HepG2 (cell line): Measurements from ENCODE around the gene ZFYVE28. TPM values are rescaled to one million over a fixed set of nuclear protein-coding genes. Genes with fewer than 3 reads are reported as not detected.

Source experiments
- JDP2 ChIP-seq: sonication (generic); formaldehyde crosslinking; IDR thresholded peaks from 2 replicates; pipeline ENCODE4 v1.8.1; 2022; ENCODE audit warnings: missing genetic modification reagents, borderline replicate concordance
- KDM3A ChIP-seq: IDR thresholded peaks from 2 replicates; pipeline ENCODE4 v1.6.1; 2018; ENCODE audit warnings: low read depth, missing compliant biosample characterization
- MAFF ChIP-seq: IDR thresholded peaks from 2 replicates; pipeline ENCODE4 v1.6.1; 2011; ENCODE audit warnings: low read depth, low read length, improper control_type of control experiment
- MLXIP ChIP-seq: sonication (generic); formaldehyde crosslinking; IDR thresholded peaks from 2 replicates; pipeline ENCODE4 v1.9.0; 2021; ENCODE audit warnings: missing genetic modification reagents, borderline replicate concordance
- NFAT5 ChIP-seq: sonication (generic); formaldehyde crosslinking; IDR thresholded peaks from 2 replicates; pipeline ENCODE4 v1.4.0; 2020; ENCODE audit warnings: missing genetic modification reagents
- NFIC ChIP-seq: IDR thresholded peaks from 2 replicates; pipeline ENCODE4 v1.6.1; 2012; ENCODE audit warnings: mild to moderate bottlenecking, low read length, inconsistent platforms
- SALL2 ChIP-seq: sonication (generic); formaldehyde crosslinking; IDR thresholded peaks from 2 replicates; pipeline ENCODE4 v1.8.1; 2023; ENCODE audit warnings: mild to moderate bottlenecking, missing genetic modification reagents, inconsistent platforms
- STAT6 ChIP-seq: sonication (generic); formaldehyde crosslinking; IDR thresholded peaks from 2 replicates; pipeline ENCODE4 v1.4.0; 2020; ENCODE audit warnings: missing genetic modification reagents, mild to moderate bottlenecking, borderline replicate concordance
- ZBTB8A ChIP-seq: sonication (generic); formaldehyde crosslinking; IDR thresholded peaks from 2 replicates; pipeline ENCODE4 v1.4.0; 2020; ENCODE audit warnings: mild to moderate bottlenecking, low read depth, missing genetic modification reagents, borderline replicate concordance
- ZFYVE20 ChIP-seq: sonication (generic); formaldehyde crosslinking; IDR thresholded peaks from 2 replicates; pipeline ENCODE4 v1.8.0; 2023; ENCODE audit warnings: low read depth, mild to moderate bottlenecking, moderate library complexity, missing genetic modification reagents, borderline replicate concordance
- ZNF101 ChIP-seq: sonication (generic); formaldehyde crosslinking; IDR thresholded peaks from 2 replicates; pipeline ENCODE4 v1.4.0; 2020; ENCODE audit warnings: mild to moderate bottlenecking, low read depth, missing genetic modification reagents, borderline replicate concordance
- ZNF124 ChIP-seq: sonication (generic); formaldehyde crosslinking; IDR thresholded peaks from 2 replicates; pipeline ENCODE4 v1.4.0; 2020; ENCODE audit warnings: missing genetic modification reagents
- ZNF232 ChIP-seq: sonication (generic); formaldehyde crosslinking; IDR thresholded peaks from 2 replicates; pipeline ENCODE4 v1.4.0; 2020; ENCODE audit warnings: missing genetic modification reagents, borderline replicate concordance
- ZNF296 ChIP-seq: sonication (generic); formaldehyde crosslinking; conservative IDR thresholded peaks from 2 replicates; pipeline ENCODE4 v1.5.0; 2020; ENCODE audit warnings: mild to moderate bottlenecking, missing genetic modification reagents
- ZNF30 ChIP-seq: sonication (generic); formaldehyde crosslinking; IDR thresholded peaks from 2 replicates; pipeline ENCODE4 v1.5.0; 2020; ENCODE audit warnings: mild to moderate bottlenecking, missing genetic modification reagents
- ZNF569 ChIP-seq: sonication (generic); formaldehyde crosslinking; IDR thresholded peaks from 2 replicates; pipeline ENCODE4 v1.5.0; 2020; ENCODE audit warnings: mild to moderate bottlenecking, missing genetic modification reagents, moderate library complexity, borderline replicate concordance
- ZNF703 ChIP-seq: sonication (generic); formaldehyde crosslinking; IDR thresholded peaks from 2 replicates; pipeline ENCODE4 v1.5.1; 2020; ENCODE audit warnings: missing genetic modification reagents, mild to moderate bottlenecking, moderate library complexity, borderline replicate concordance
- ZNF75D ChIP-seq: sonication (generic); formaldehyde crosslinking; IDR thresholded peaks from 2 replicates; pipeline ENCODE4 v1.8.1; 2023; ENCODE audit warnings: missing genetic modification reagents, mild to moderate bottlenecking, borderline replicate concordance
- polyA plus RNA-seq, 8 experiments: library from polyadenylated mRNA; depleted of rRNA in 3 of 8; stranded (reverse) in 7 of 8; unstranded in 1 of 8; fragments of >200 nt; fragmentation: Illumina TruSeq in 4 of 8; extraction: Trizol in 4 of 8; gene quantifications; 2 replicates each; pipeline versions ENCODE4 v1.2.1 to v1.2.3, GENCODE V29; 2011 to 2016; ENCODE audit warnings: low read depth in 4 of 8, missing spikeins in 1 of 8, mixed read lengths in 1 of 8; ENCODE audit not compliant: insufficient read depth in 1 of 8
- total RNA-seq, 5 experiments: library from RNA; depleted of rRNA; stranded (reverse); fragments of >200 nt; fragmentation: Illumina TruSeq; extraction: Trizol; gene quantifications; 2 replicates each; pipeline ENCODE4 v1.2.3, GENCODE V29; 2016; ENCODE audit warnings: low read depth in 1 of 5

The ZFYVE28 gene
- total and polyA plus RNA-seq, 2 of the 13 experiments (the other 11 are each of a cell fraction or from before 2014, with no cell fraction given): 0.12 to 0.22 TPM

- no peak for TF ChIP-seq ZNF124
- no peak for TF ChIP-seq ZBTB8A (CRISPR knock-in tag)
- TF ChIP-seq ZNF569 (CRISPR knock-in tag): no peak
- no peak for TF ChIP-seq KDM3A (CRISPR knock-in tag)
- TF ChIP-seq SALL2: no peak; the same call in 1 of the 2 replicates
- 0 out of 2 replicates have a peak, but pooled peaks have one; percentile 58 for TF ChIP-seq ZFYVE20 (CRISPR knock-in tag)
- peak; percentile 51; the same call in 1 of the 2 replicates for TF ChIP-seq JDP2 (CRISPR knock-in tag)
- TF ChIP-seq ZNF232 (CRISPR knock-in tag): peak; percentile 67; the same call in 1 of the 2 replicates
- TF ChIP-seq MAFF: no peak
- TF ChIP-seq MLXIP (CRISPR knock-in tag): peak; percentile 82; the same call in 1 of the 2 replicates
- TF ChIP-seq NFAT5 (CRISPR knock-in tag): peak; percentile 98
- no peak for TF ChIP-seq ZNF30 (CRISPR knock-in tag)
- 0 out of 2 replicates have a peak, but pooled peaks have one; percentile 78 for TF ChIP-seq ZNF101 (CRISPR knock-in tag)
- no peak for TF ChIP-seq STAT6 (CRISPR knock-in tag)
- TF ChIP-seq NFIC: no peak
- TF ChIP-seq ZNF75D (CRISPR knock-in tag): no peak
- no peak for TF ChIP-seq ZNF296 (CRISPR knock-in tag)
- TF ChIP-seq ZNF703 (CRISPR knock-in tag): 0 out of 2 replicates have a peak, but pooled peaks have one; percentile 43
These were observed 44.0 kb upstream of the ZFYVE28 start (continued) for GRCh38 chr4:2462218-2462991.
